Gastrocnemius medialis (tissue), 4 donors: ENCODE results near the gene CCS.

Experiments
- CTCF ChIP-seq, 5 experiments: fragments of 450-650 bp in 3 of 5; fragments of 200-600 bp in 2 of 5; sonication (generic) in 2 of 5; IDR thresholded peaks in 4 of 5; conservative IDR thresholded peaks in 1 of 5; 1 replicate in 4 of 5; 2 replicates in 1 of 5; pipeline ENCODE4 v1.5.1; 2016 to 2019; ENCODE audit warnings: antibody characterized with exemption in 5 of 5, mild to moderate bottlenecking in 3 of 5, moderate library complexity in 3 of 5
- POLR2A ChIP-seq, 2 donors: fragments of 450-650 bp; IDR thresholded peaks; one replicate each; pipeline ENCODE4 v1.6.1; 2017; ENCODE audit warnings: antibody characterized with exemption in 2 of 2, mild to moderate bottlenecking in 2 of 2, moderate library complexity in 2 of 2

GRCh38 chr11:66550887-66551286, 42.1 kb upstream of the CCS start:
- TF ChIP-seq CTCF (IDR thresholded peaks at IDR 0.05 in 4 of 5, conservative IDR thresholded peaks at IDR 0.05 in 1 of 5): no peak
- TF ChIP-seq POLR2A (IDR thresholded peaks at IDR 0.05): no peak
